ENCODE measurements around the gene JAKMIP1.
A peak's percentile ranks its signal among the peaks of the same experiment; 100 is the strongest.

The JAKMIP1 gene

GRCh38 chr4:6092971-6093370 lies 107.4 kb downstream of the JAKMIP1 start:
- DNase-seq = no peak

GRCh38 chr4:6092131-6092530 lies 108.2 kb downstream of the JAKMIP1 start:
- DNase-seq = no peak

- DNase-seq = no peak
These were observed 109.4 kb downstream of the JAKMIP1 start for GRCh38 chr4:6090931-6091330.

- DNase-seq = no peak
These were observed 111.4 kb downstream of the JAKMIP1 start for GRCh38 chr4:6088950-6089349.

- DNase-seq = peak; percentile 2
These were observed 112.5 kb downstream of the JAKMIP1 start for GRCh38 chr4:6087669-6088341.

- no peak for DNase-seq
These were observed 113.5 kb downstream of the JAKMIP1 start for GRCh38 chr4:6086846-6087245.

DNA sequence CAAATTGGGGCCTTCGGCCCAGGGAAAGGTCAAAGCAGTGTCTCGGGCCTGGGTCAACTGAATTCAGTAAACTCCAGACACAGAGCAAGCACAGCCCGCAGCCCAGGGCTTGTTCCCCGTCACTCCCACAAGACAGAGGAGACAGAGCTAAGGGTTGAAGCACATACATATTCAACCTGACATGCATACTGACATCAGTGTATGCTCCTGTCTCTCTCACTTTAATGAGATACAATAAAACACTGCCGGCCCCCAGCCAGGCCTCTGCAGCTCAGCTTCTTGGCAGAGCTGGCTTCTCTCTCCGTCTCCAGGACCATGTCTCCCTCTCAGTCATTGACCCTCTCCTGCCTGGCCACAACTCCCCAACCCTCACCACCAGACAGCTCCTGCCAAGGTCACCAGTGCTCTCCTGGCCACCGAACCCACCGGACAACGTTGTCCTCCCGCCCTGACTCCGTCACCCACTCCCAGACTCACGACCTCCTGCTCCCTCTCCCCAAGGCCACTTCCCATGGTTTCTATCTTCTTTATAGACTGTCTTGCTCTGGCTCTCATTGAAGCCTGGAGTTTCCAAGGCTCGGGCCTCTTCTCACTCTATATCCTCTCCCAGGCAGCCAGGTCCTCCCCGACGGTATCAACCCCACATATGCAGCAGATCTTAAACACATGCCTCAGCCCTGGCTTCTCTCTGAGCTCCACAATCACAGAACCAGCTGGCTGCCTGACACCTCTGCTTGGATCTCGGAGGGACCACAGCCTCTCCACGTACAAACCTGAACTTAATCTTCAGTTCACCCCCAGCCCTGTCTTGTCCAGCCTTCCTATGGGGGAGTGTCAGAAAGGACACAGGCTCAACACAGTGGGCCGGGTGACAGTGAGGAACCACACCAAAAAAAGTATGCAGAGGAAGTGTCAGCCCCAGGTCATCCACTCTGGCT lies 114.4 kb downstream of the JAKMIP1 start:
- no peak for DNase-seq

- no peak for DNase-seq
These were observed 115.2 kb downstream of the JAKMIP1 start for GRCh38 chr4:6085028-6085690.

DNA sequence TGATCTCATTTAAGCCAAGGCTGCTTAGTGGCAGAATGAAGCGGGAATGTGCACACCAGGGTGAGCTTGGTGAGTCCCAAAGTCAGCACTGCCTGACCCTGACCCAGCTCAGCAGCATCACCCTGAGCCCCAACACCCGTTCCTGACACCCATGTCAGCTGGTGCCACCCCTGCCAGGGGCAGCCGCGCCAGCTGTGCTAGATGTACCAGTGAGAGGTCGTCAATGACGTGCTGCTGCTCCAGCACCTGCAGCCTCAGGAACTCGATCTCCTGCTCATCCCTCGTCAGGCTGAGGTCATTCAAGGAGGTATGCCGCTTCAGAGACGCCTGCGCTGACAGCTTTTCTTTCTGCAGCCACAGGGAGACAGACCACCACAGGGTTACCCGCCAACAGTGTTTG lies 120.4 kb downstream of the JAKMIP1 start:
- DNase-seq = no peak

GRCh38 chr4:6078560-6078959 lies 121.8 kb downstream of the JAKMIP1 start:
- DNase-seq = no peak

DNA sequence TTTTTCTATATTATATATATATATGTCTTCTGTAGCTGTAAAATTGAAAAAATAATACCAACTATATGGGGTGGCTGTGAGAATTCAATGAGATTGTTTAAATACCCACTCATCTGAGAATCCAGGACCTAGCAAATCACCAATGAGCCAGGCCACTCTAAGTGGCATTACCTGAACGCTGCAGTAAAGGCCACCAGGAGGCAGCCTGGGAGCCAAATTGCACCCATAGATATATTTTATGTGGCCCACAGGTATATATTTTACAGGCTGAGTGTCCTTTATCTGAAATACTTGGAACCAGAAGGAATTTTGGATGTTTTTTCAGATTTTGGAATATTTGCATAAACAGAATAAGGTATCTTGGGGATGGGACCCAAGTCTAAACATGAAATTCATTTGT lies 124.0 kb downstream of the JAKMIP1 start:
- DNase-seq = no peak

DNA sequence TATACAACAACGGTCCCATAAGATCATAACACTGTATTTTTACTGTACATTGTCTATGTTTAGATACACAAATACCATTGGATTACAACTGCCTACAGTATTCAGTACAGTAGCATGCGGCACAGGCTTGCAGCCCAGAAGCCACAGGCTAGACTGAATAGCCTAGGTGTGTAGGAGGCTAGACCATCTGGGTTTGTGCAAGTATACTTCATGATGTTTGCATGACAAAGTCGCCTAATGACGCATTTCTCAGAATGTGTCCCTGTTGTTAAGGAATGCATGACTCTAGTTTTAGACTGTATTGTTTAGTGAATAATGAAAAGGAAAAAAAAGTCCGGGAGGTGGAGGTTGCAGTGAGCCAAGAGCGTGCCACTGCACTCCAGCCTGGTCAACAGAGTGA lies 125.6 kb downstream of the JAKMIP1 start:
- DNase-seq = no peak

DNA sequence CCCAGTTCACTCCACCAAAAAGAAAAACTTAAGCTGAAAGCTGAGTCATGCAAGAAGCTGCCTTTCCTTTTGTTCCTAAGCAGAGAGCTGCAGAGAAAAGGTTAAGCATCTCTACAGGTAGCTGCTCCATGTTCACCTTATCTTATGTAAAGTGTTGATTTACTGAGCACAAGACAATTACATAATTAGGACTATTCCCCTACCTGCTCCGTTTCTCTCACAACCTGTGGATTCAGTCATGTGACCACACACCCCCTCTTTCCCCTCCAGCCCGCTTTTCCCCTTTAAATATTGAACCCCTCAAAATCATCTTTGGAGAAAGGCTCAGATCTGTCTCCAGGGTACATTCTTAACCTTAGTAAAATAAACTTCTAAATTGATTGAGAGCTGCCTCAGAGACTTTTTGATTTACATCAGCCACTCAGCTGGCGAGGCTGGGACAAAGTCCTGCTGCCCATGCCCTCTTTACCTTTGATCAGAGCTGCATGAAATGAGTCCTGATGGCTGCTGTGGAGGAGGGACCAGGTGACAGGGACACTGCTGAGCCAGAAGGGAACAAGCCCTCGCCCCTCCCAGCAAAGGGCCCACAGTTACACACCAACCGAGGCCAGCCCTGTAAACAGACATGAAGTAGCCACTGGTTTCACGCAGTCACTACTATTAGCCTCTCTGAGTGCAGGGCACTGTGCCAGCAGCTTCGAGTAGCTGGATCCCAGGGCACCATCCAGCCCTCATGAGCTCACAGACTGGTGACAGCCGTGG lies 128.2 kb downstream of the JAKMIP1 start:
- peak; percentile 1 for DNase-seq

DNA sequence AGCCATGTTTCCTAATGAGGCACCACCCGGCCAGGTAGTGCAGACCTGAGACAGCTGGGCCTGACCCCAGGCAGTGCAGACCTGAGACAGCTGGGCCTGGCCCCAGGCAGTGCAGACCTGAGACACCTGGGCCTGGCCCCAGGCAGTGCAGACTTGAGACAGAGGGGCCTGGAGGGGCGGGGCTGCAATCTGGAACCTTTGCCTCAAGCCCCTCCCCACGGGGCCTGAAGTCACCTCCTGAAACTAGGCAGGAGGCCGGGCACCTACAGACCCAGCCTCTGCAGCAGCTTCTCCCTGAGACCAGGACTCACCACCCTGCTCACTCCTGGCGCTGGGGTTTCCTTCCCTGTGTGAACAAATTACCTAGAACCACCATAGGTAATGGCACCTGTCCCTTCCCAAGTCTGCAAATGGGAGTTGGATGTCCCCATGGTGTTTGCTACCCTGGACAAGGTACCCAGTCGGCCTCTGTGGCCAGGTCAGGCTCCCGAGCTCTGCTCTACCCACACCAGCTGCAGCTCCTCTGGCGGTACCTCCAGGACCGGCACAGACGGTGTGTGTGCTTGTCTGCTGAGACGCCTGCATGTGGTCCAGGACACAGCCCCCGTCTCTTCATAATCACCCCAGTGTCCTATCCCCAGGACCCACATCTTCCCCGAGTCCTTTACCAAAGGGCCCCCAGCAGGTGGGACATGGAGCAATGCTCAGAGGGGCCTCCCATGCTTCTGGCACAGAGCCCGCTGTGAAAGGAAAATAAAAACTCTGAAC lies 129.0 kb downstream of the JAKMIP1 start:
- no peak for DNase-seq

DNA sequence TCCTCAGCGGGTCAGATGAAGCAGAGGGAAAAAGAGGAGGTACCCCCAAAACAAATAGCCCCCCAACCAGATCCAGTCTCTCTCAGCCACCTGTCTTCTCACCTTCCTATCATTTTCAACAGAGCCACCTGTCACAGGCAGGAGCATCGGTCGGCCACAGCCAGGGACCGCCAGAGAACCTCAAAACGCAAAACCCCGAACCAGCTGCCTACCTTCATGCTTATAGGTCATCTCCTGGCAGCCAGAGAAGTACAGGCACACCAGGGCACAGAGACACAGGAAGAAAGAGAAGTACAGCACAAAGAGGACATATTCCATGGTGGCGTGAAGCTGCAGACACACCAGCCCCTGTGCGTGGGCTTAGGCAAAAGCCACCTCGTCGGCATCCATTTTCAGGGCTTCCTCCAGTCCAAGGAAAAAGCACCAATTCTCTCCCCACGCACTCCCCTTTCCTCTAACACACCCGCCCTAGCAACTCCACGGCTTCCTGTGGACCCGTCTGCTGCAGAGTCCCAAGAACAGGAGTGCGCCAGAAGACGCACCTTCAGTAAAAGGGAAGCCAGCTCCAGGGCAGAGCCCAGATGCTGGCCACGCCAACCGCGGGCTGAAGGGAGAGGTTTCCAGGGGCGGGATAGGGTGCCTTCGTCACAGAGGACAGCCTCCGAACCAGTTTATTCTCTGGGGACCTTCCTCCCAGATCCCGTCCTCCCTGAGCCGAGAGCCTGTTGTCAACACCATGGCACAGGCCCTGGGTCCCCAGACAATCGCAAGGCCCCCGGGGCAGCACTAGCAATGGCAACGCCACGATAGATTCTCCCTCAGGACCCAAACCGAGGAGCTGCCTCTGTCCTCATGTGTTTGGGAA lies 130.3 kb downstream of the JAKMIP1 start:
- no peak for DNase-seq

GRCh38 chr4:6068986-6069385 lies 131.4 kb downstream of the JAKMIP1 start:
- no peak for DNase-seq

- DNase-seq = no peak
These were observed 134.3 kb downstream of the JAKMIP1 start for GRCh38 chr4:6065934-6066590.

DNA sequence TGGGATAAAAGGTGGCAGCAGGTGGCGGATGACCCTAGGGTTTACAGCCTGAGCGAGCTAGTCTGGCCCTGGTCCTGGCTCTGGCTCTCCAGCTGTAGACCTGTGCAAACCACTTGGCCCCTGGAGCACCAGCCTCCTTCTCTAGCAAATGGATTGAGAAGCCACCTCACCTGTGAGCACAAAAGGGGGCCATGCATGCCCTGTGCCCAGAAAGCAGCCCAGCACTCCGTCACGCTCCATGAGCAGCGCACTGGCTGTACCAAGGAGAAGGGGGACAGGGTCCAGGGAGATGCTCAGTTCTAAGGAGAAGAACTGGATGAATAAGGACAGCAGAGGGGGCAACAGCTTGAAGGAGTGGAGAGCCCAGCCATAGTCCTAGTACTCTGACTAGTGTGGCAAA lies 135.2 kb downstream of the JAKMIP1 start:
- DNase-seq = no peak

DNA sequence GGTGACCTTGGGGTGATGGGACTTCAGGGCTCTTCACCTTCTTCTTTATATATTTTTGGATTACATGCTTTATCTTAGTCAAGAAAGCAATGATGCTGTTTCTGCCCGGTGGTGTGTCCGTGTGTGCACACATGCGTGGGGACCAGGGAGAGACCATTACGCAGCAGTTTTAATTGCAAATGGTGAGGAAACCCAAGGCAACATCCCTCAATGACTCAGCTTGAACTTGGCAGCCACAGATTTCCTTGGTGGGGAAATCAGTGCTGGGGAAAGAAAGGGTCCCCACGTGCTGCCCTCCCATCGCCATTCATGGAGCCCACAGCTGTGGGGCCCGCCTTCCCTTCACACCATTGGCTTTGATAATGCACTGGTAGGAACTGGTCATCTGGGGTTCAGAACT lies 136.0 kb downstream of the JAKMIP1 start:
- DNase-seq = no peak

DNA sequence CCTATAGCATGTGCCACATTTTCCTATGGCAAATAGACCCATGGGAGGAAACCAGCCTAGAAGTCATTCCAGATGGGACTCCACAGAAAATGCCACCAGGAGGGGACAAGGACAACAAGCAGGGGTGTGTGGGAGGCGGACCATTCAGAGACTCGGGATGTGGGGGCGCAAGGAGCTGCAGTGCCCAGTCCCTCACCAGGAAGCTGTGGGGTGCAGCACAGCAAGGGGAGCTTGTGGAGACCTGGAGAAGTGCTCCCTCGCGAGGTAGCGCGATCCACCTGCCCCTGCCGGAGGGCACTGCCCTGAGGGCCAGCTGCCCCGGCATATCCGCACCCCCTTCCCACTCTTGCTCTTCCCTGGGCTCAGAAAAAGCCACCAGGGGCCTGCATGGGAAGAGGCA lies 136.7 kb downstream of the JAKMIP1 start:
- no peak for DNase-seq
